ENCODE results near the gene SIGLEC11.
"Not testable (repeated sequence)": the region's sequence is repeated elsewhere in the genome, so short reads cannot be mapped to it uniquely, and the experiment has no call there.

SIGLEC11 gene

DNA sequence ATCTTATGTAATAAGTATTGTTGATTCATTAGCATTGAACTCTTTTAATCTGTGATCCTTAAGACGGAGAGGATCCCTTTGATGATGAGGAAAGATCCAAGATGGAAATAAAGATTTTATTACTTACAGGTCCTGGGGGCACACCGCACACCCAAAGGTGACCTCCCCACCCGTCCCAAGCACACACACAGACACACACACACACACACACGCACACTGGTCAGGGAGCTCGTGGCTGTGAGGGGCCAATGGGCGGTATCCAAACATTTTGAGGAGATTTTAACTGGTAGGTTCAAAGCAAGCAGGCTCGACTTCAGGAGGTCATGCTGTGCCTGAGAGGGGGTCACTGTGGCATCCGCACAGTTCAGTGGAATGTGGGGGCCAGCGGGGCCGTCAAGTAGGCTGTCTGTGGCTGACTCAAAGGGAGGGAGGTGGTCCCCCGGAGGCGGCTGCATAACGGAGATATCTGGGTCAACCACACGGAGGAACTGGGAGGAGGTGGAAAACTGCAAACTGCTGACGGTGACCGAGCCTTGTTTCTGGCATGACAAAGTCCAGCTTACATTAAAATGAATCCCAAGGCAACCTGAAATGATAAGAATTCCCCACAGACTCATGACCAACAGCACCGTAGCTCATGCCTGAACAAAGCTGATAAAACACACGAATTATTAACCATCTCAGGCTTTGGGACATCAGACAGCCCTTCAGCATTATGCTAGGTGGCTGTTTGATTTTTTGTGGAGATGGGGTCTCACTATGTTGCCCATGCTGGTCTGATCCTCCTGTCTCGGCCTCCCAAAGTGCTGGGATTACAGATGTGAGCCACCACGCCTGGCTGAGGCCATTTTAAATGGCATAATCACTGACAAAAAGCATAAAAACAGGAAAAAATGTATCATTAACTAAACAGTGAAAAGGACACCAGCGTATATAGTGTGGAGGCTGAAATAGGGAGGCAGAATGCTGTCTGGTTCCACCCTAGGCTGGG lies 20.9 kb upstream of the SIGLEC11 start:
- no peak for DNase-seq

DNA sequence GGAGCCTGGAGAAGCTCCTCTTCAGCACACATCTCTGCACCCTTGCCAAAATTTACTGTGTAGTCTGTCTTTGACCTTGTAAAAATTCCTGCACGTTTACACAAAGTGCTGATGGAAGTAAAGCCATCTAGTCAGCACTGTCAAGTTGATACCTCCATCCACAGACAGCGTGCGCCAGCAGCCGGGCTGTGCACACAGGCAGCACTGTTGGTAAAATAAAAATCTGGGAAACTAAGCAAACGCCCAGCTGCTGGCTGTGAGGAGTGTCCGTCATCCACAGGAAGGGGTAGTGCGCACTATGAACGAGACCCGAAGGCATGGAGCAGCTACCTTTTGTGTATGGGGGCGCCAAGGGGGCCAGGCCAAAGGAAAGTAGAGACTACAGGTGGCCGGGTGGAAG lies 17.4 kb upstream of the SIGLEC11 start:
- no peak for DNase-seq

DNA sequence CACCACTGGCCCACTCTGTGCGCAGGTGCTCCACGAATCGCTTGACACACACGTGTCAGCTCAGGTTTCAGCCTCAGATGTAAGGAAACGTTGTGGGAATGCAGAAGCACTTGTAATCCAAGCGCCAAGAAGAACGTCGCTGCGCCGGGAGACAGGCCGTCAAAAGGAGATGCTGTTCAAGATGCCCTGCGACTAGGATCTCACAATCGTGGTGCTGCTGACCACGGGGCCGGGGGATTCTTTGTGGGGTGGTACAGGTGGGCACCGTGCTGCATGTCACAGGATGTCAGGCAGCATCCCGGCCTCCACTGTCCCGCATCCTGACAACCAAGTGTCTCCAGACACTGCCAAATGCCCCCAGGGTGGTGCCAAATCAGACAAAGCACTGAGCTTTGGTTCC lies 16.9 kb upstream of the SIGLEC11 start:
- no peak for DNase-seq

DNA sequence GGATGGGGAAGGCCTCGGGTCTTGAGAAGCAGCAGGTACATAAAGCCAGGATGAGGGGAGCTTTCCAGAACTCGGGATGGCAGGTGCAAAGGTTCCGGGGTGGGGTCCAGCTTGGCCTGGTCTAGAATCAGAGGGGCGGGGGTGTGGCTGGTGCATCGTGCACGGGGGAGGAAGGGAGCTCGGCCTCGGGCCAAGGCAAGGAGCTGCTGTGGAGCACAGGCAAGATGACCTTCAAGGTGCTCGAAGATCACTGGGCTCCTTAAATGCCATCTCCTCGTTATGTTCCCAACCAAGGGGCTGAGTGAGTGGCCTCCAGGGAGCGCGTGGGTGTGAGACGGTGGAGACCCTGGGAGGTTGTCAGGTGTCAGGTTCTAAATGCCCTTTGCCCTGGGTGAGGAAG lies 16.1 kb upstream of the SIGLEC11 start:
- no peak for DNase-seq

DNA sequence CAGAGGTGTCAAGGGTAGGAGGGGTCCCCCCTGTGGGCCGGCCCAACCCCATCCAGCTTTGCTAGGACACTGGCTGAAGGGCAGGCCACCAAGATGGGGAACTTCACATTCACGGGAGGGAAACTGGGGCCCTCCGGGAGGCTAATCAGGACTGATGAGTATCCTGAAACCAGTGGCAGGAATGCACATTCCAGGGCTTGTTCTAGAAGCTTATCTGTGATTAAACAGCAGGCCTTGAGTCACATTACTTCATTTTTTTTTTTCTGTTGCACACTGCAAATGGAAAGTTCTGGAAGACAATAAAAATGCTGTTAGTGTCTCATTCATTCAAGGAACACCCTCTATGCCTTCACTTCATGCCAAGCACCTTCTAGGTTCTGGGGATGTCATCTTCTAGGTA lies 15.5 kb upstream of the SIGLEC11 start:
- no peak for DNase-seq

DNA sequence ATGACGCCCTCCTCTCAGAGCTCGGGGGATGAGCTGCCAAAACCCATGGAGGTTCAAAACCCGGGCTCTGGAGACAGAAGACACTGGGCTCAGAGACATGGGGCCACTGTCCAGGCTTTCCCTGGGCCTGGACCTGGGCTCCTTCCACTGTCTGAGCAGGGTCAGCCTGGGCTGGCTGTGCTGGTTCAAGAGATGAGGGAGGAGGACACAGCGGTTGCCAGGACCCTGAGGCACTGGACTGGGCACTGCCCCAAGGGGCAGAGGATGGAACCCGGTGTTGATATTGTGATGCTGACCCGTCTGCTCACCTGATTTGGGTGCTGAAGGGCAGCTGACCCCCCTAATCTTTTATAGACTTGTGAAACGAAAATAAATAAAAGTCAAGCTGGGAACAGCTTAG lies 14.1 kb upstream of the SIGLEC11 start:
- no peak for DNase-seq

DNA sequence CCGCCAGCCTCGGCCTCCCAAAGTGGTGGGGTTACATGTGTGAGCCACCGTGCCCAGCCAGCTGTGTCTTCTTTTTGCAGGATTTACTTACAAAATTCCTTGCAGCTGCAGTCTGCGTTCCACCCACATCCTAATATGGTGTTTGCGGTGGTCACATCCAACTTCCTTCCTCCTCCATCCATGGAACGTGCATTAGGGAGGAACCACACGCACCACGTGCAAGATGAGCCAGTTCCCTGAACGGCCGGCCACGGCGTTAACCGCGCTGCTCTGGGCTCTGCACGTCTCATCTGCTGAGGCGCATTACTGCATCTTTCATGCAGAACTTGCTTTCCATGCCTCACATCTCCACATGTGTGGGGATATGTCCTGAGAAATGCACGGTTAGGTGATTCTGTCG lies 13.0 kb upstream of the SIGLEC11 start:
- no peak for DNase-seq

DNA sequence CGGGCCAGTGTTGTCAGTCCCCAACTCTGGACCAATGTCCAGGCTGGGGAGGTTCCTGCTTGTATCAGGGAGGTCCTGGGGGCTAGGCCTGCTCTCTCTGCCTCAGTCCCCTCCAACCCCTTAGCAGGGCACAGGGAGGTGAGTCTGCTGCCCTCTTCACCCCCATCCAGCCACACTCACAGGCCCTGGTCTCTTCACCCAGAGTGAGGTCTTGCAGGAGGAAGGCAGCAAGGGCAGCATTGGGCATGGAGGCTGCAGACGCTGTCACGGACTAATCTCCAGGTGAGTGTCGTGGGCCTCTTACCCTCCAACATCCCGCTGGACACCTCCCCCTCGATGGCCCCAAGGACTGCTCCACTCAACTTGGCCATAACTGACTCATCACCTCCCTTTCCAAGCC lies 11.9 kb upstream of the SIGLEC11 start:
- no peak for DNase-seq

DNA sequence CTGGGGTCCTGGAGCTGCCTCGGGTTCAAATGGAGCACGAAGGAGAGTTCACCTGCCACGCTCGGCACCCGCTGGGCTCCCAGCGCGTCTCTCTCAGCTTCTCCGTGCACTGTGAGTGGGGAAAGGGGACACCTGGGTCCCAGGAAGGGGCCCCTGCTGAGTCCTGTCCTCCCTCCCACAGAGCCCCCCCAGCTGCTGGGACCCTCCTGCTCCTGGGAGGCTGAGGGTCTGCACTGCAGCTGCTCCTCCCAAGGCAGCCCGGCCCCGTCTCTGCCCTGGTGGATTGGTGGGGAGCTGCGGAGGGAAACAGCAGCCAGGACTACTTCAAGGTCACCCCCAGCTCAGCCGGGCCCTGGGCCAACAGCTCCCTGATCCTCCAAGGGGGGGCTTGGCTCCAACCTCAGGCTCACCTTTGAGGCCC lies 11.0 kb upstream of the SIGLEC11 start:
- no peak for DNase-seq

DNA sequence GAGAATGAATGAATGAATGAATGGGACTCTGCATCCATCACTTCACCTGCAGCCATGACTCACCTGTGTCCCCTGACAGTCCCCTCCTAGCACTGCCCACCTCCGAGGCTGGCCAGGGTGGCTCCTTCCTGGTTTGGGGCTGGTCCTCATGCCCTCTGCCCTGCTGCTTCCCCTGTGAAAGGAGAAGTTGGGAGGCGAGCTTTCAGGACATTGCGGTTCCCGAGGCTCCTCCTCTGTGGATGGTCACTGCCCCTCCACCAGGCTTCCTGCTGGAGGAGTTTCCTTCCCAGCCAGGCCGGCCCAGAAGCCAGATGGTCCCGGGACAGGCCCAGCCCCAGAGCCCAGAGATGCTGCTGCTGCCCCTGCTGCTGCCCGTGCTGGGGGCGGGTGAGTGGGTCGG lies 8.4 kb upstream of the SIGLEC11 start:
- DNase-seq: not testable (repeated sequence)

DNA sequence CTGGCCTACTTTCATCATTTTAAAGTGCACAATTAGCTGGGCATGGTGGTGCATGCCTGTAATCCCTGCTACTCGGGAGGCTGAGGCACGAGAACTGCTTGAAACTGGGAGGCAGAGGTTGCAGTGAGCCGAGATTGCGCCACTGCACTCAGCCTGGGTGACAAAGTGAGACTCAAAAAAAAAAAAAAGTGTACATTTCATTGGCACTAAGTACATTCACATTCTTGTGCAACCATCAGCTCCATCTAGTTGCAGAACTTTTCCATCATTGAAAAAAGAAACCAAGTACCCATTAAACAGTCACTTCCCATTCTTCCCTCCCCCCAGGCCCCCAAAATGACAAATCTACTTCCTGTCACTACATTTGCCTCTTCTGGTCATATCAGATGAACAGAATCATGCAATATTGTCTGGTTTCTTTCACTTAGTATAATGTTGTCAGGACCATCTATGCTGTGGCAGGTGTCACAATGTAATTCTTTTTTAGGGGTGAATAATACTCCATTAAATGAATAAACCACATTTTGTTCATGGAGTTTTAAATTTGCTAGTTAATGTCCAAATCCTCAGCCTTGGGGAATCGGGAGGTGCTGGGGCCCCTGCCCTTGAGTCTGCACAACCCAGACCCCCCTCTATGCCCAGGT lies 7.4 kb upstream of the SIGLEC11 start:
- no peak for DNase-seq

DNA sequence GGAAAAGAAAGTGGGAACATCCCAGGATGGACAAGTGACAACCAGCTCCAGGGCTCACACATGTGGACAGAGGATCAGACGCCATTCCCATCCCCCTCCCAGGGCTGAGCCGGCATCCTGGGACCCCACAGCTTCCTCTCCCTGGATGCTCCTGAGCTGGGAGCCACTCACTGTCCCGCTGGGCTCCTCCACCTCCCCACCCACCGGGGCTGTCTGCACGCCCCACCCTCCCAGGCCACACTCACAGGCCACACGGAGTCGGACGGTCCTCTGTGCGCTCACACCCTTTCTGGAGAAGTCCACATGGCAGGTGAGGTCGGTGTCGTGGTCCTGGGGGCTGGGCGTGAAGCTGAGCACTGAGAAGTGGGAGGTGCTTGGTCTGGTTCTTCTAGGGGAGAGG lies 1.1 kb downstream of the SIGLEC11 start:
- DNase-seq: not testable (repeated sequence)

DNA sequence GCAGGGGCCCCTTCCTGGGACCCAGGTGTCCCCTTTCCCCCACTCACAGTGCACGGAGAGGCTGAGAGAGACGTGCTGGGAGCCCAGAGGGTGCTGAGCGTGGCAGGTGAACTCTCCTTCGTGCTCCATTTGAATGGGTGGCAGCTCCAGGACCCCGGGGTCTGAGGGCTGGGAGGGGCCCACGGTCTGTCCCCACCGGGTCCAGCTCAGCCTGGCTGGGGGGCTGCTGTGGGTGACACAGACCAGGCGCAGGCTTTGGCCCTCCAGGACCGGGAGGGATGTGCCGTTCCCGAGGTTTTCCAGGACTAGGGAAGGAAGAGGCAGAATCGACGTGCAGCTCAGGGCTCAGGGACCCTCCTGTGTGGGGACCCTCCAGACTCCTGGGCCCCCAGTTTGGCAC lies 2.4 kb downstream of the SIGLEC11 start:
- not testable (repeated sequence) for DNase-seq

DNA sequence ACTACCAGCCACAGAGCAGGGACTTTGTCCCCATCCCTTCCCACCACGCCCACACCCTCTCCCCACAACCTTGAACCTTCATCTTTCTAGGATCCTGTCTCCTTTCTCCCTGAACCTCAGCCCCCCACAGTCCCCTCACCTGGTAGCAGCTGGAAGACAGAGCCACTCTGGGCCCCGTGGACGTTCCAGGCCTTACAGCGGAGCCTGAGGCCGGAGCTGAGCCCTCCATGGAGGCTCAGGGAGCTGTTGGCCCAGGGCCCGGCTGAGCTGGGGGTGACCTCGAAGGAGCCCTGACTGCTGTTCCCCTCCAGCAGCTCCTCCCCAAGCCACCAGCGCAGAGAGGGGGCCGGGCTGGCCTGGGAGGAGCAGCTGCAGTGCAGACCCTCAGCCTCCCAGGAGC lies 2.8 kb downstream of the SIGLEC11 start:
- DNase-seq: not testable (repeated sequence)

DNA sequence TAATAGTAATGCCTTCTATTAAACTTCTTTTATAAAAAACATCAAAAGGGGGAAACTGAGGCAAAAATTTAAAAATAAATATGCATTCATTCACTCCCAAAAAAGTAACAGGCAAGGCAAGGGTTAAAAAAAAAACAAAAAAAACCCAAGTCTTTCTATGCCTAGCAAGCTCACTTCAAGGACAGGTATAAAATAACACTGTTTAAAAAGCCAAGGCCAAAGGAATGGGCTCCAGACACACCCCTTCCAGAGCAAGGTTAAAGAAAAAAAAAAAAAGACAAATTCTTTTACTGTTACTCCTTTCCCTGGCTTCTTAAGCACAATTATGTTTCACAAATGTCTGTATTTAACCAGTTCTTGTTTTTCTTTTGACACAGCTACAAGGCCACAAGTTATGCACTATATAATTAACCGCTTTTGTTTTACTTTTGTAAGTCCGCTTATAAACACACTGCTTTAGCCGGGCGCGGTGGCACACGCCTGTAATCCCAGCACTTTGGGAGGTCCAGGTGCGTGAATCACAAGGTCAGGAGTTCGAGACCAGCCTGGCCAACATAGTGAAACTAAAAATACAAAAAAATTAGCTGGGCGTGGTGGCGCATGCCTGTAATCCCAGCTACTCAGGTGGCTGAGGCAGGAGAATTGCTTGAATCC lies 3.6 kb downstream of the SIGLEC11 start:
- DNase-seq: no peak

DNA sequence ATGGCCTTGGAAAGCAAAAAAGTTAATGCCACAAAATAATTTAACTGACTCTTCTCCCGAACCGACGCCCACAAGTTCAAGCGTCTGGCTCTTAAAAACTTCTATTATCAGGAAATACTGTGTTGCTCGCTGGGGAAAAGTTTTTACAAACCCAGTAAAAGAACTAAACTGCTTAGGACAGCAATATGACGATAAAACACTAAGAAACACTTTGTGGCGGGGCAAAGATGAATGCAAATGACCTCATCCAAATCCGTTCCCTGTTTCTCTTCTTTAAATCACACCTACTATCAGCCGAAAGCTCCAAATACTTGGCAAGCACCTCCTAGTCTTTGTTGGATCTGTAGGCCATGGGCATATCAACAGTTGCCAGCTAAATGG lies 4.9 kb downstream of the SIGLEC11 start:
- DNase-seq: no peak

DNA sequence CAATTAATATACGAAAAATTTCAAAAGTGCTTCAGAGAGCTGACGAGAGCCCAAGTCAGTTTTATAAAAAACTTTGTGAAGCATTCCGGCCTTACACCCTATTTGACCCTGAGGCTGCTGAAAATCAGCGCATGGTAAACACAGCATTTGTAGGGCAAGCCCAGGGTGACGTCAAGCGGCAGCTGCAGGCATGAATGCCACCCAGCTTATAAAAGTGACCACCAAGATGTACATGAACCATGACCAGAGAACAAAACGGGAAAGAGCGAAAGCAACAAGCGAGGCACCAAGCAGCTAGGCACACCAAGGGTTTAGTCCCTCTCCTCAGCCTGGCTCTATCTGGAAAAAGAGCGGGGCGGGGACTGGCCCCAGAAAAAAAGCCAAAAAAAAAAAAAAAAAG lies 6.0 kb downstream of the SIGLEC11 start:
- DNase-seq: no peak

DNA sequence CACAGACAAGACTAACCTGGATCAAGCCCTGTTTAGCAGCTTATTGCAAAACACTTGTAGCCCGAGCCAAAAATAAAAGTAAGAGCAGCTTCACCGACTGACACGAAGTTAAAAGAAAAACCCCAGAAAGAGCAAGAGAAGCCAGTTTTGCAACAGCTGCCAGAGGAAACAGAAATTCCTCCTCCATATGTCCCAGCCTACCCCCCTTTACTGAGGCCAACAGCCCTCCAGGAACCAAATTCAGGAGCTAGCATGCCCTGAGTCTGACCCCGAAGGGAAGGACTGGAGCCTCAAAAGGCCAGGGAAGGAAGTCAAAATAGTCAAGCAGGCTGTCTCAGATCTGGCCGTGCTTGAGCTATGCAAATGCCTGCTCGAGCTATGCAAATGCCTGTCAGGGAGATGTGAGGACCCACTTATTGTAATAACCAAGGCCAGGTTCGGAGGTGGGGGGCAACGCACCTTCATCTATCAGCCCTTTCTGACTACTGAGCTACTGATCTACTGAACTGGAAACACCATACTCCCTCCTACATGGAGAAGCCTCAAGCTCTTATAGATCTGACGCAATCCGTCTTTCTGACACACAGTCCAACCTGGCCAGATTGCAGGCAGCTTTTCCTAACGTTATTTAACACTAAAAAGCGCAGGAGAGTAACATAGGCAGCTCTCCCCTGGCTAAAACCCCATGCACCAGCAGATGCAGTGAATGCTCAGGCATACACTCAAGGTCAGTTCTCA lies 6.7 kb downstream of the SIGLEC11 start:
- no peak for DNase-seq

DNA sequence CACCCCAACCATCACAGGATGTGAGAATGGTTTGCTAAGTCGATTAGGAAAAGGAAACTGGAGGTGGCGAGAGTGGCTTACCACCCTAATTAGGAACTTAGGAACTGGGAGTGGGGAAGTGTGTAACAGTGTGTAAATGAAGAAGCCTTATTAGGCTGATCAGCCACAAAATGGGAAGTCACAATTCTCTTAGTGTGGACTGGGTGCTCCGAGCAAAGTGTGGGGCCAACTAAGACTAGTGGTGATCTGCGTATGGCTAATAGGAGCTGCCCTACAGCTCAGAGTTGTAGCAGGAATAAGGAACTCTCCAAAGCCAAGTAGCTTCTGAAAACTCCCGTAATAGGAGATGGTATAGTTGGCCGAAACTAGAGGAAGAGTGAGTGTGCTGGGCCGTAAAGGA lies 7.6 kb downstream of the SIGLEC11 start:
- no peak for DNase-seq

DNA sequence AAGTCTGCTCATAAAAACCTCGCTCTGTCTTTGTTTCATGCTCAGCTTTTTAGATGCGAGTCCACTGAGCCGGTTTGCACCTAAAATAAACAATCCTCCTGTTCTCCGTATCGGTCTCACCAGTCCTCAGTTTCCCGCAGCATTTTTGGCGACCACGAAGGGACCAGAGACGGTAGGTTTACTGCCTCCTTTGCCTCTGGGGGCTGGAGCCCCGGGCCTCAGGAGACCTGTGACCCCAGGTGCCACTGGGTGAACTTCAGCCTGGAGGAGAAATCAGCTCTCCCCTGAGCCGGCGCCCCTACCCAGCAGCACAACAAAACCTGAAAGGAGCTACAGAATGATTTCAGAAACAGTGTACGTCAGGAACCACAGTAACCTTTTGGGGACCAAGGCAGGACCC lies 8.1 kb downstream of the SIGLEC11 start:
- DNase-seq: no peak

DNA sequence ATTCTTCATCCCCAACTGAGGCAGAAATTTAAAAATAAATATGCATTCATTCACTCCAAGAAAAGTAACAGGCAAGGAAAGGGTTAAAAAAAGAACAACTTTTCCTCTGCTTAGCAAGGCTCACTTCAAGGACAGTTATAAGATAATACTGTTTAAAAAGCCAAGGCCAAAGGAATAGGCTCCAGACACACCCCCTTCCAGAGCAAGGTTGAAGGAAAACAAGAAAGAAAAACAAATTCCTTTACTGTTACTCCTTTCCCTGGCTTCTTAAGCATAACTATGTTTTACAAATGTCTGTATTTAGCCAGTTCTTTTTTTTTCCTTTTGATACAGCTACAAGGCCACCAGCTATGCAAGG lies 8.5 kb downstream of the SIGLEC11 start:
- no peak for DNase-seq

DNA sequence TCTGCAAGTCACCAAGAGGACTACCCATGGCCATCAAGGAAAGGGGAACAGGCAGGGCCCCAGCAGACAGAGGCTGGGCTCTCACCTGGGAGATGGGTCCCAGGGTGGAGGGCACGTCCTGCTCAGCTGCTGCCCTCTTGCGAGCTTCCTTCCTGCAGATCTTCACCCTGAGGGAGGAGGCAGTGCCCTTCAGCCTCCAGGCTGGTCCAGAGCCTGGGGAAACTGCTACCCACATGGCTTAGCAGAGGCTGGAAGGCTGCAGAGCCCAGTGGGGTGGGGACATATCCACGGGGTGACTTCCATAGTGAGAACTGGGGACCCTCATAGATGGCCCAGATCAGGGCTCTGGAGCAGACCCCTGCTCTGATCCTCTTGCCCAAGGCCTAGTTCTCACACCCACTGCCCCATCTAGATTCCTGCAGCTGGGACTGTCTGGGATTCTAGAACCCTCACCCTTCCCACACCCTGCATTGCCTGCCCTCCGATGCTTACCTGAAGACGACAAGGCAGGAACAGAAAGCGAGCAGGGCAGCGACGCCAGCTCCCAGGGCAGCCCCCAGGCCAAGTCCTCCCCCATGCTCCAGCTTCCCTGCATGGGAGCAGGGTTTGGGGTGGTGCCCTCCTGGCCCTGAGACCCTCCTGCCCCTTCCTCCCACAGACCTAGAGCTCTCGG lies 9.0 kb downstream of the SIGLEC11 start:
- no peak for DNase-seq
